Endothelial cell of umbilical vein (primary cell): ENCODE data around the gene C3orf62. TPM values are rescaled to one million over a fixed set of nuclear protein-coding genes. Genes with fewer than 3 reads are reported as not detected.

ENCODE experiments used
- BruUV-seq: library from RNA; stranded (reverse); fragments of 400-500 nt; replicated peaks from 2 replicates; lab custom pipeline; 2021; lab: Mats Ljungman, UMichigan
- CTCF ChIA-PET: fragments of 300-600, 350-600 bp; sonication (Branson Sonifier 250); formaldehyde crosslinking; loops from one replicate; lab custom pipeline; 2021; ENCODE audit warnings: antibody characterized with exemption, inconsistent platforms; lab: Charles Lee
- POLR2A ChIA-PET: fragments of 300-600, 350-600 bp; sonication (Branson Sonifier 250); formaldehyde crosslinking; loops from one replicate; lab custom pipeline; 2021; ENCODE audit warnings: antibody characterized with exemption, inconsistent platforms; lab: Charles Lee
- DNase-seq: peaks from one replicate; pipeline ENCODE4 v3.0.0-alpha.2; 2011; ENCODE audit warnings: low read depth, low spot score
- FAIRE-seq: peaks from 2 replicates; lab custom pipeline; 2011; peaks lifted over from hg19 to GRCh38; lab: Jason Lieb, UNC
- H2AFZ ChIP-seq: 2 replicates; pipeline ENCODE4 v1.6.0; 2012; ENCODE audit warnings: low read depth, low read length, control low read depth, inconsistent platforms
- H3K27ac ChIP-seq: 2 replicates; pipeline ENCODE4 v1.5.1; 2011; ENCODE audit warnings: low read depth, mild to moderate bottlenecking, control low read depth, low read length, moderate library complexity; ENCODE audit not compliant: insufficient read depth
- H3K27me3 ChIP-seq, 2 experiments: 2 replicates each; pipeline versions ENCODE4 v1.6.0 to v1.6.1; 2011; ENCODE audit warnings: low read length in 2 of 2, mixed read lengths in 1 of 2; ENCODE audit not compliant: control insufficient read depth in 2 of 2, insufficient read depth in 2 of 2
- H3K36me3 ChIP-seq, 2 experiments: 2 replicates in 1 of 2; 3 replicates in 1 of 2; pipeline ENCODE4 v1.5.1; 2011; ENCODE audit warnings: low read length in 2 of 2, mild to moderate bottlenecking in 1 of 2, moderate library complexity in 1 of 2; ENCODE audit not compliant: control insufficient read depth in 2 of 2, insufficient read depth in 2 of 2; ENCODE audit errors: extremely low read depth in 1 of 2
- H3K4me1 ChIP-seq: 3 replicates; pipeline ENCODE4 v1.5.1; 2011; ENCODE audit warnings: mild to moderate bottlenecking, low read length; ENCODE audit not compliant: control insufficient read depth, insufficient read depth; ENCODE audit errors: extremely low read depth
- H3K4me2 ChIP-seq: 2 replicates; pipeline ENCODE4 v1.6.1; 2011; ENCODE audit warnings: low read length, control low read depth, mixed read lengths; ENCODE audit not compliant: insufficient read depth
- H3K4me3 ChIP-seq, 3 experiments: fragments of 200-600 bp in 1 of 3; sonication (generic), shearing (Covaris generic) in 1 of 3; replicated peaks in 1 of 3; 2 replicates each; pipeline ENCODE4 v1.5.1; 2011 to 2016; ENCODE audit warnings: control low read depth in 3 of 3, low read length in 3 of 3, mild to moderate bottlenecking in 2 of 3, inconsistent platforms in 1 of 3, low read depth in 1 of 3, moderate library complexity in 1 of 3; ENCODE audit not compliant: insufficient read depth in 1 of 3
- H3K79me2 ChIP-seq: 2 replicates; pipeline ENCODE4 v1.6.0; 2012; ENCODE audit warnings: low read length, inconsistent platforms; ENCODE audit not compliant: control insufficient read depth, insufficient read depth
- H3K9ac ChIP-seq: replicated peaks from 2 replicates; pipeline ENCODE3; 2011; ENCODE audit warnings: low read length, control low read depth; ENCODE audit not compliant: insufficient read depth; ENCODE audit errors: extremely low read depth
- H3K9me1 ChIP-seq: replicated peaks from 3 replicates; pipeline ENCODE4 v1.6.0; 2011; ENCODE audit warnings: mild to moderate bottlenecking, low read length; ENCODE audit not compliant: control insufficient read depth, insufficient read depth; ENCODE audit errors: extremely low read depth
- H3K9me3 ChIP-seq: replicated peaks from 2 replicates; pipeline ENCODE4 v1.5.1; 2012; ENCODE audit warnings: low read length, inconsistent platforms; ENCODE audit not compliant: control insufficient read depth, insufficient read depth
- H4K20me1 ChIP-seq: replicated peaks from 2 replicates; pipeline ENCODE3; 2011; ENCODE audit warnings: mild to moderate bottlenecking, low read length; ENCODE audit not compliant: control insufficient read depth, insufficient read depth; ENCODE audit errors: extremely low read depth
- CTCF ChIP-seq, 2 donors: IDR thresholded peaks; 1 replicate in 1 of 2; 2 replicates in 1 of 2; pipeline ENCODE4 v1.5.1; 2011; ENCODE audit warnings: low read length in 2 of 2, mild to moderate bottlenecking in 2 of 2, moderate library complexity in 2 of 2, control low read depth in 1 of 2, inconsistent platforms in 1 of 2, low read depth in 1 of 2; ENCODE audit not compliant: insufficient read depth in 1 of 2; ENCODE audit errors: extremely low read depth in 1 of 2
- EZH2 ChIP-seq: IDR thresholded peaks from 2 replicates; pipeline ENCODE4 v1.6.1; 2012; ENCODE audit warnings: borderline replicate concordance, low read depth, mild to moderate bottlenecking, moderate library complexity, low read length, inconsistent platforms; ENCODE audit not compliant: severe bottlenecking
- FOS ChIP-seq: IDR thresholded peaks from 2 replicates; pipeline ENCODE4 v1.6.1; 2011; ENCODE audit warnings: mild to moderate bottlenecking, low read length, moderate library complexity, borderline replicate concordance; ENCODE audit not compliant: insufficient read depth
- GATA2 ChIP-seq: IDR thresholded peaks from 2 replicates; pipeline ENCODE4 v1.7.0; 2011; ENCODE audit warnings: low read depth, mild to moderate bottlenecking, moderate library complexity, mixed read lengths, low read length; ENCODE audit not compliant: insufficient read length, insufficient read depth
- JUN ChIP-seq: IDR thresholded peaks from 2 replicates; pipeline ENCODE4 v1.6.1; 2011; ENCODE audit warnings: borderline replicate concordance, low read depth; ENCODE audit not compliant: insufficient read length, insufficient read depth
- MYC ChIP-seq: IDR thresholded peaks from one replicate; pipeline ENCODE4 v1.6.1; 2011; ENCODE audit warnings: mild to moderate bottlenecking, low read depth, low read length
- POLR2A ChIP-seq: IDR thresholded peaks from 2 replicates; pipeline ENCODE4 v1.6.1; 2012; ENCODE audit warnings: low read depth, mild to moderate bottlenecking, control low read depth, low read length
- POLR2AphosphoS5 ChIP-seq: IDR thresholded peaks from 2 replicates; pipeline ENCODE4 v1.6.1; 2012; ENCODE audit warnings: low read depth, mild to moderate bottlenecking, control low read depth, low read length, moderate library complexity; ENCODE audit not compliant: insufficient read depth
- dilution Hi-C: fragments of 300-500 bp; cut with MboI; formaldehyde crosslinking; loops from one replicate; pipeline ENCODE4 v1.15.0; 2019; ENCODE audit warnings: low sequenced_read_pairs; ENCODE audit not compliant: extremely low pct_ligation_motif_present
- intact Hi-C: fragments of 100-400 bp; cut with micrococcal nuclease; formaldehyde crosslinking; loops from one replicate; pipeline ENCODE4 v1.10.0; 2022
- polyA plus RNA-seq, 4 experiments: library from polyadenylated mRNA; depleted of rRNA in 3 of 4; stranded (reverse) in 3 of 4; unstranded in 1 of 4; fragments of >200 nt; gene quantifications; 2 replicates each; pipeline versions ENCODE4 v1.2.1 to v1.2.3, GENCODE V29; 2011 to 2012; ENCODE audit warnings: missing spikeins in 1 of 4
- total RNA-seq: library from RNA; stranded (reverse); gene quantifications from 2 replicates; pipeline ENCODE4 v1.2.3, GENCODE V29; 2021
- TF ChIP-seq, protein P1 (sequence below): IDR thresholded peaks from 2 replicates; pipeline ENCODE4 v1.6.1; 2011; ENCODE audit not compliant: insufficient read depth, insufficient read length

Gene C3orf62
- total and polyA plus RNA-seq, 2 donors (not counting 3 experiments of a cell fraction or from before 2014, with no cell fraction given) = 2.8 to 5.6 TPM

DNA sequence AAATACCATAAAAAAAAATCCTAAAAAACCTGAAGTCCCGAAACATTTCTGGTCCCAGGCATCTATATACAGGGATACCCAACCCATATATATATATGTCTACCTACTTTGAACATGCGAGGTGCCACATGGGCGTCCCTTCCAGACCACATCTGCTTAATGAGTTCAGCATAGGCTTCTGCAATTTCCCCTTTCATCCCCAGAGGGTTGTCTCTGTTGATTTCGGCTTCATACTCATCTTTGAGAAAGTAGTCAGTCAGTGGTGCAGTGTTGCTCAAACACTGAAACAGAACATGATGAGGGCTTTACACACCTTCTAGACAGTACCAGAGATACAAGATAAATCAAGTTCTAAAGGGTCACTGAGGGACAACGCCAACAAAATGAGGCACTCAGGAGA lies 28.6 kb upstream of the C3orf62 start:
- H3K27ac ChIP-seq = no peak overlapping the region
- H3K36me3 ChIP-seq = peaks cover 15 to 28% of the 10 kb centered on the region in 2 experiments
- H3K9me1 ChIP-seq = no peaks in the 10 kb centered on the region
- intact Hi-C loops = no loop called here
- TF ChIP-seq EZH2 (no peak), FOS (no peak), CTCF (IDR thresholded peaks at IDR 0.05; ENCODE audit: extremely low read depth in 1 of 2, insufficient read depth in 1 of 2, low read depth in 1 of 2, low read length in 2 of 2) (no peak), MYC (no peak), POLR2AphosphoS5 (no peak)
- H3K4me3 ChIP-seq = no peak overlapping the region
- no peaks in the 10 kb centered on the region for H3K4me1 ChIP-seq
- no peak overlapping the region for H2AFZ ChIP-seq
- FAIRE-seq = no peak
- ChIA-PET POLR2A (no interaction called here), CTCF (interaction anchor here (0.6 to 1.5 kb wide), 2 partner anchors 84 to 144 kb away, joined by 3 to 6 read pairs; no protein-coding TSS in a partner anchor)
- H3K9me3 ChIP-seq = no peaks in the 10 kb centered on the region
- H3K27me3 ChIP-seq = no peaks in the 10 kb centered on the region
- dilution Hi-C loops = no loop called here
- H3K79me2 ChIP-seq = no peaks in the 10 kb centered on the region
- no peaks in the 10 kb centered on the region for H4K20me1 ChIP-seq
- no TSS peak for BruUV-seq
- DNase-seq = no peak
- H3K4me2 ChIP-seq = no peak overlapping the region
- no peak overlapping the region for H3K9ac ChIP-seq

DNA sequence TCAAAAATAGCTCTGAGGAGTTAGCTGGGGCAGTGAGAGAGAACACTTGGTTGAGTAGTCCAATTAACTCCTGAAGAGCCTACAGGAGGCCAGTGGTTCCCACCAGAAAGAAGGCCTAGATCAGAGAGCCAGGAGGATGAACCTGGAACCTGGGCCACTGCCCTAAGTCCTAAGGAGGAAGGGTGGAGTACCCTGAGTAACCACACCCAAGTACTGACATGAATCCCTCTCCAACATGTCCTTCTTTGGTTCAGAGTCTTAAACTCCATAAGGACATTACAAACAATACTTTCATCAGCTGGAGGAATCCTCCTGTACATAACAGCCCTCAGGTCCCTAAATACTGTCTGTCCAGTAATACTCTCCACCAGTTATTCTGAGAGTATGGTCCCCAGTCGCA lies 25.6 kb upstream of the C3orf62 start:
- no peak for TF ChIP-seq POLR2AphosphoS5
- TF ChIP-seq EZH2 = no peak
- no peak for TF ChIP-seq FOS
- TF ChIP-seq CTCF (IDR thresholded peaks at IDR 0.05; ENCODE audit: extremely low read depth in 1 of 2, insufficient read depth in 1 of 2, low read depth in 1 of 2, low read length in 2 of 2) = no peak
- TF ChIP-seq MYC = no peak
- no peak for TF ChIP-seq GATA2
- no peak for TF ChIP-seq POLR2A
- TF ChIP-seq, protein P1, sequence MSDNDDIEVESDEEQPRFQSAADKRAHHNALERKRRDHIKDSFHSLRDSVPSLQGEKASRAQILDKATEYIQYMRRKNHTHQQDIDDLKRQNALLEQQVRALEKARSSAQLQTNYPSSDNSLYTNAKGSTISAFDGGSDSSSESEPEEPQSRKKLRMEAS = no peak
- TF ChIP-seq JUN = no peak
- POLR2A ChIA-PET = interaction anchor here (0.6 kb wide), 1 partner anchor 81 kb away, joined by 6 read pairs; no protein-coding TSS in a partner anchor
- Histone ChIP-seq H2AFZ (no peak overlapping the region), H3K4me2 (no peak overlapping the region), H3K27me3 (no peaks in the 10 kb centered on the region), H4K20me1 (no peaks in the 10 kb centered on the region), H3K79me2 (no peaks in the 10 kb centered on the region), H3K9me3 (no peaks in the 10 kb centered on the region), H3K9ac (no peak overlapping the region), H3K27ac (no peak overlapping the region), H3K4me1 (no peaks in the 10 kb centered on the region), H3K9me1 (no peaks in the 10 kb centered on the region), H3K4me3 (no peak overlapping the region), H3K36me3 (peaks cover 27 to 39% of the 10 kb centered on the region in 2 experiments)
- dilution Hi-C loops (no loop called here), intact Hi-C loops (no loop called here)
- FAIRE-seq = no peak
- no TSS peak for BruUV-seq
- CTCF ChIA-PET = interaction anchor here (0.7 to 4.1 kb wide), 4 partner anchors 131 to 265 kb away, joined by 3 to 19 read pairs (median 7); partner anchors contain the start of gene KLHDC8B
- no peak for DNase-seq
